CD8-positive, alpha-beta memory T cell (primary cell): ENCODE data around the gene FOS. TPM values are rescaled to one million over a fixed set of nuclear protein-coding genes. Genes with fewer than 3 reads are reported as not detected.

ENCODE experiments used
- CTCF ChIA-PET: fragments of 350-600 bp; sonication (Branson Sonifier 250); formaldehyde crosslinking; loops from one replicate; lab custom pipeline; 2021; ENCODE audit warnings: antibody characterized with exemption; lab: Charles Lee
- POLR2A ChIA-PET: fragments of 350-600 bp; sonication (Branson Sonifier 250); formaldehyde crosslinking; loops from one replicate; lab custom pipeline; 2021; ENCODE audit warnings: antibody characterized with exemption; lab: Charles Lee
- DNase-seq, 5 donors: peaks; one replicate each; pipeline versions ENCODE4 v3.0.0 to v3.0.0-alpha.2; 2020 to 2022; ENCODE audit warnings: mixed read lengths in 1 of 5
- H3K27ac ChIP-seq: one replicate; pipeline ENCODE4 v1.7.0; 2013; ENCODE audit warnings: low read depth, mild to moderate bottlenecking, low read length, moderate library complexity
- H3K27me3 ChIP-seq: 2 replicates; pipeline ENCODE4 v1.7.0; 2013; ENCODE audit warnings: low read length, mild to moderate bottlenecking; ENCODE audit not compliant: insufficient read depth, poor library complexity, severe bottlenecking
- H3K36me3 ChIP-seq: 2 replicates; pipeline ENCODE4 v1.7.0; 2013; ENCODE audit warnings: mild to moderate bottlenecking, low read length, moderate library complexity; ENCODE audit not compliant: insufficient read depth
- H3K4me1 ChIP-seq: 2 replicates; pipeline ENCODE4 v1.7.0; 2013; ENCODE audit warnings: mild to moderate bottlenecking, low read length, moderate library complexity; ENCODE audit not compliant: insufficient read depth
- H3K4me3 ChIP-seq: 2 replicates; pipeline ENCODE4 v1.7.0; 2013; ENCODE audit warnings: mild to moderate bottlenecking, low read length
- H3K9me3 ChIP-seq: 2 replicates; pipeline ENCODE4 v1.7.0; 2013; ENCODE audit warnings: mild to moderate bottlenecking, low read length
- H3K27ac Mint-ChIP-seq, 8 donors: one replicate each; pipeline ENCODE4 v1.8.0; 2020 to 2021; ENCODE audit warnings: mixed read lengths in 8 of 8, mild to moderate bottlenecking in 6 of 8, inconsistent platforms in 3 of 8, moderate library complexity in 3 of 8
- H3K27me3 Mint-ChIP-seq, 2 donors: one replicate each; pipeline ENCODE4 v1.8.0; 2020 to 2021; ENCODE audit warnings: mixed read lengths in 2 of 2, mild to moderate bottlenecking in 1 of 2, moderate library complexity in 1 of 2
- H3K36me3 Mint-ChIP-seq, 3 donors: one replicate each; pipeline ENCODE4 v1.8.0; 2020 to 2021; ENCODE audit warnings: mixed read lengths in 3 of 3, inconsistent platforms in 1 of 3, mild to moderate bottlenecking in 1 of 3
- H3K4me1 Mint-ChIP-seq, 3 donors: one replicate each; pipeline ENCODE4 v1.8.0; 2020 to 2021; ENCODE audit warnings: mixed read lengths in 3 of 3, inconsistent platforms in 1 of 3, mild to moderate bottlenecking in 1 of 3
- H3K4me3 Mint-ChIP-seq, 7 donors: one replicate each; pipeline ENCODE4 v1.8.0; 2020 to 2021; ENCODE audit warnings: mixed read lengths in 7 of 7, mild to moderate bottlenecking in 6 of 7, moderate library complexity in 4 of 7, inconsistent platforms in 2 of 7
- H3K9me3 Mint-ChIP-seq, 5 donors: one replicate each; pipeline ENCODE4 v1.8.0; 2020 to 2022; ENCODE audit warnings: mixed read lengths in 5 of 5, mild to moderate bottlenecking in 3 of 5, moderate library complexity in 2 of 5, inconsistent platforms in 1 of 5
- polyA plus RNA-seq: library from polyadenylated mRNA; unstranded; fragments of 300-500 nt; fragmentation: Illumina TruSeq; gene quantifications from one replicate; pipeline ENCODE4 v1.2.3, GENCODE V29; 2021
- total RNA-seq, 2 experiments: library from RNA; stranded (reverse); gene quantifications; one replicate each; pipeline ENCODE4 v1.2.3, GENCODE V29; 2021

Gene FOS
- total and polyA plus RNA-seq, 3 experiments from 2014 or later, result 15.2 to 768 (median 16.8) TPM

GRCh38 chr14:75279153-75279762, 630 bp downstream of the FOS start:
- H3K27me3 Mint-ChIP-seq, result peaks cover 31 to 55% of the 10 kb centered on the region in 2 donors
- Histone ChIP-seq H3K4me1 (peaks cover 55% of the 10 kb centered on the region), H3K27me3 (peaks cover 29% of the 10 kb centered on the region)

DNA sequence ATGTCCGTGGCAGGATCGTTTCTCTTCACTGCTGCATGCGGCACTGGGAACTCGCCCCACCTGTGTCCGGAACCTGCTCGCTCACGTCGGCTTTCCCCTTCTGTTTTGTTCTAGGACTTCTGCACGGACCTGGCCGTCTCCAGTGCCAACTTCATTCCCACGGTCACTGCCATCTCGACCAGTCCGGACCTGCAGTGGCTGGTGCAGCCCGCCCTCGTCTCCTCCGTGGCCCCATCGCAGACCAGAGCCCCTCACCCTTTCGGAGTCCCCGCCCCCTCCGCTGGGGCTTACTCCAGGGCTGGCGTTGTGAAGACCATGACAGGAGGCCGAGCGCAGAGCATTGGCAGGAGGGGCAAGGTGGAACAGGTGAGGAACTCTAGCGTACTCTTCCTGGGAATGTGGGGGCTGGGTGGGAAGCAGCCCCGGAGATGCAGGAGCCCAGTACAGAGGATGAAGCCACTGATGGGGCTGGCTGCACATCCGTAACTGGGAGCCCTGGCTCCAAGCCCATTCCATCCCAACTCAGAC, 1.2 kb downstream of the FOS start:
- no peaks in the 10 kb centered on the region for H3K36me3 ChIP-seq
- peaks cover 5 to 38% (median 19%) of the 10 kb centered on the region in 3 donors for H3K36me3 Mint-ChIP-seq
- H3K4me3 Mint-ChIP-seq, result peak overlapping the region; percentile 91 to 99 (median 93)
- H3K27ac Mint-ChIP-seq, result peak overlapping the region in 7 of 8 donors; percentile 94 to 100 (median 99)
- H3K4me3 ChIP-seq, result peak overlapping the region; percentile 49
- peak overlapping the region; percentile 92 for H3K27ac ChIP-seq
- H3K27me3 Mint-ChIP-seq, result peaks cover 31 to 55% of the 10 kb centered on the region in 2 donors
- POLR2A ChIA-PET, result no interaction called here
- H3K4me1 Mint-ChIP-seq, result peaks cover 41 to 70% (median 57%) of the 10 kb centered on the region in 3 donors
- H3K9me3 ChIP-seq, result no peaks in the 10 kb centered on the region
- peak in 4 of 5 donors; percentile 28 to 66 (median 34) for DNase-seq
- CTCF ChIA-PET, result interaction anchor here (1.3 kb wide), 1 partner anchor 10 kb away, joined by 4 read pairs; no protein-coding TSS in a partner anchor
- H3K9me3 Mint-ChIP-seq, result peaks cover 0 to 6% (median 2%) of the 10 kb centered on the region in 5 donors
- peaks cover 29% of the 10 kb centered on the region for H3K27me3 ChIP-seq
- peaks cover 49% of the 10 kb centered on the region for H3K4me1 ChIP-seq

More at GRCh38 chr14:75279153-75279762, 630 bp downstream of the FOS start:
- Histone ChIP-seq H3K4me3 (peak overlapping the region; percentile 49), H3K27ac (peak overlapping the region; percentile 92), H3K9me3 (no peaks in the 10 kb centered on the region), H3K36me3 (no peaks in the 10 kb centered on the region)
- peak in 4 of 5 donors; percentile 46 to 80 (median 74) for DNase-seq
- CTCF ChIA-PET, result no interaction called here
- peaks cover 5 to 38% (median 19%) of the 10 kb centered on the region in 3 donors for H3K36me3 Mint-ChIP-seq
- POLR2A ChIA-PET, result interaction anchor here (1.1 kb wide), 1 partner anchor 21 kb away, joined by 3 read pairs; no protein-coding TSS in a partner anchor
- peaks cover 47 to 75% (median 63%) of the 10 kb centered on the region in 3 donors for H3K4me1 Mint-ChIP-seq
- peak overlapping the region; percentile 91 to 99 (median 93) for H3K4me3 Mint-ChIP-seq
- H3K9me3 Mint-ChIP-seq, result peaks cover 0 to 6% (median 2%) of the 10 kb centered on the region in 5 donors
- peak overlapping the region; percentile 86 to 100 (median 99) for H3K27ac Mint-ChIP-seq

- H3K27me3 Mint-ChIP-seq, result peaks cover 31 to 57% of the 10 kb centered on the region in 2 donors
- POLR2A ChIA-PET, result no interaction called here
- H3K4me1 Mint-ChIP-seq, result peaks cover 36 to 64% (median 52%) of the 10 kb centered on the region in 3 donors
- H3K4me3 Mint-ChIP-seq, result peak overlapping the region; percentile 91 to 99 (median 93)
- H3K27me3 ChIP-seq, result peaks cover 27% of the 10 kb centered on the region
- H3K4me1 ChIP-seq, result peaks cover 44% of the 10 kb centered on the region
- peaks cover 5 to 38% (median 19%) of the 10 kb centered on the region in 3 donors for H3K36me3 Mint-ChIP-seq
- peak in 1 of 5 donors; percentile 28 for DNase-seq
- no peak overlapping the region for H3K27ac ChIP-seq
- H3K4me3 ChIP-seq, result peak overlapping the region; percentile 49
- peaks cover 0 to 6% (median 2%) of the 10 kb centered on the region in 5 donors for H3K9me3 Mint-ChIP-seq
- H3K9me3 ChIP-seq, result no peaks in the 10 kb centered on the region
- H3K36me3 ChIP-seq, result no peaks in the 10 kb centered on the region
- CTCF ChIA-PET, result interaction anchor here (1.0 to 1.3 kb wide), 2 partner anchors 9 to 17 kb away, joined by 4 to 5 read pairs; no protein-coding TSS in a partner anchor
- peak overlapping the region; percentile 32 to 100 (median 96) for H3K27ac Mint-ChIP-seq
Measured at GRCh38 chr14:75280291-75280830, 1.7 kb downstream of the FOS start.

DNA sequence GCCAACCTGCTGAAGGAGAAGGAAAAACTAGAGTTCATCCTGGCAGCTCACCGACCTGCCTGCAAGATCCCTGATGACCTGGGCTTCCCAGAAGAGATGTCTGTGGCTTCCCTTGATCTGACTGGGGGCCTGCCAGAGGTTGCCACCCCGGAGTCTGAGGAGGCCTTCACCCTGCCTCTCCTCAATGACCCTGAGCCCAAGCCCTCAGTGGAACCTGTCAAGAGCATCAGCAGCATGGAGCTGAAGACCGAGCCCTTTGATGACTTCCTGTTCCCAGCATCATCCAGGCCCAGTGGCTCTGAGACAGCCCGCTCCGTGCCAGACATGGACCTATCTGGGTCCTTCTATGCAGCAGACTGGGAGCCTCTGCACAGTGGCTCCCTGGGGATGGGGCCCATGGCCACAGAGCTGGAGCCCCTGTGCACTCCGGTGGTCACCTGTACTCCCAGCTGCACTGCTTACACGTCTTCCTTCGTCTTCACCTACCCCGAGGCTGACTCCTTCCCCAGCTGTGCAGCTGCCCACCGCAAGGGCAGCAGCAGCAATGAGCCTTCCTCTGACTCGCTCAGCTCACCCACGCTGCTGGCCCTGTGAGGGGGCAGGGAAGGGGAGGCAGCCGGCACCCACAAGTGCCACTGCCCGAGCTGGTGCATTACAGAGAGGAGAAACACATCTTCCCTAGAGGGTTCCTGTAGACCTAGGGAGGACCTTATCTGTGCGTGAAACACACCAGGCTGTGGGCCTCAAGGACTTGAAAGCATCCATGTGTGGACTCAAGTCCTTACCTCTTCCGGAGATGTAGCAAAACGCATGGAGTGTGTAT, 2.4 kb downstream of the FOS start:
- no peaks in the 10 kb centered on the region for H3K9me3 ChIP-seq
- peaks cover 33 to 56% of the 10 kb centered on the region in 2 donors for H3K27me3 Mint-ChIP-seq

DNA sequence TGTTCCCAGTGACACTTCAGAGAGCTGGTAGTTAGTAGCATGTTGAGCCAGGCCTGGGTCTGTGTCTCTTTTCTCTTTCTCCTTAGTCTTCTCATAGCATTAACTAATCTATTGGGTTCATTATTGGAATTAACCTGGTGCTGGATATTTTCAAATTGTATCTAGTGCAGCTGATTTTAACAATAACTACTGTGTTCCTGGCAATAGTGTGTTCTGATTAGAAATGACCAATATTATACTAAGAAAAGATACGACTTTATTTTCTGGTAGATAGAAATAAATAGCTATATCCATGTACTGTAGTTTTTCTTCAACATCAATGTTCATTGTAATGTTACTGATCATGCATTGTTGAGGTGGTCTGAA, 3.0 kb downstream of the FOS start:
- ChIA-PET CTCF (interaction anchor here (1.4 to 2.0 kb wide), 3 partner anchors 10 to 20 kb away, joined by 4 to 5 read pairs (median 4); no protein-coding TSS in a partner anchor), POLR2A (interaction anchor here (0.9 to 1.3 kb wide), 2 partner anchors 14 to 23 kb away, joined by 3 to 6 read pairs; no protein-coding TSS in a partner anchor)
- H3K9me3 ChIP-seq, result no peaks in the 10 kb centered on the region
- H3K4me3 ChIP-seq, result no peak overlapping the region
- Mint-ChIP-seq H3K27ac (peak overlapping the region in 5 of 8 donors; percentile 75 to 100 (median 94)), H3K4me3 (peak overlapping the region; percentile 16 to 94 (median 93)), H3K27me3 (peaks cover 35 to 62% of the 10 kb centered on the region in 2 donors), H3K36me3 (peaks cover 5 to 38% (median 18%) of the 10 kb centered on the region in 3 donors), H3K9me3 (peaks cover 0 to 6% (median 2%) of the 10 kb centered on the region in 5 donors), H3K4me1 (peaks cover 27 to 53% (median 41%) of the 10 kb centered on the region in 3 donors)
- H3K27me3 ChIP-seq, result peaks cover 19% of the 10 kb centered on the region
- peaks cover 31% of the 10 kb centered on the region for H3K4me1 ChIP-seq
- peak in 1 of 5 donors; percentile 25 for DNase-seq
- H3K36me3 ChIP-seq, result no peaks in the 10 kb centered on the region
- H3K27ac ChIP-seq, result no peak overlapping the region

More for the DNA sequence above, 2.4 kb downstream of the FOS start:
- no peak overlapping the region for H3K27ac ChIP-seq
- Mint-ChIP-seq H3K9me3 (peaks cover 0 to 6% (median 2%) of the 10 kb centered on the region in 5 donors), H3K4me1 (peaks cover 29 to 58% (median 45%) of the 10 kb centered on the region in 3 donors), H3K36me3 (peaks cover 5 to 38% (median 19%) of the 10 kb centered on the region in 3 donors), H3K27ac (peak overlapping the region; percentile 32 to 100 (median 90)), H3K4me3 (peak overlapping the region; percentile 79 to 94 (median 93))
- peaks cover 24% of the 10 kb centered on the region for H3K27me3 ChIP-seq
- peak in 4 of 5 donors; percentile 46 to 61 (median 50) for DNase-seq
- ChIA-PET CTCF (interaction anchor here (1.0 to 2.0 kb wide), 4 partner anchors 9 to 16 kb away, joined by 4 to 5 read pairs (median 4); no protein-coding TSS in a partner anchor), POLR2A (interaction anchor here (0.9 to 1.3 kb wide), 2 partner anchors 14 to 22 kb away, joined by 3 to 6 read pairs; no protein-coding TSS in a partner anchor)
- H3K4me1 ChIP-seq, result peaks cover 37% of the 10 kb centered on the region
- no peaks in the 10 kb centered on the region for H3K36me3 ChIP-seq
- H3K4me3 ChIP-seq, result no peak overlapping the region

GRCh38 chr14:75282170-75282554, 3.5 kb downstream of the FOS start:
- Histone ChIP-seq H3K4me3 (no peak overlapping the region), H3K27ac (no peak overlapping the region), H3K4me1 (peaks cover 27% of the 10 kb centered on the region), H3K36me3 (no peaks in the 10 kb centered on the region), H3K9me3 (no peaks in the 10 kb centered on the region), H3K27me3 (peaks cover 16% of the 10 kb centered on the region)
- H3K9me3 Mint-ChIP-seq, result peaks cover 0 to 6% (median 2%) of the 10 kb centered on the region in 5 donors
- POLR2A ChIA-PET, result interaction anchor here (0.9 to 1.3 kb wide), 2 partner anchors 13 to 23 kb away, joined by 3 to 6 read pairs; no protein-coding TSS in a partner anchor
- peak overlapping the region in 5 of 7 donors; percentile 9 to 76 (median 52) for H3K4me3 Mint-ChIP-seq
- H3K27me3 Mint-ChIP-seq, result peaks cover 33 to 62% of the 10 kb centered on the region in 2 donors
- H3K36me3 Mint-ChIP-seq, result peaks cover 5 to 38% (median 16%) of the 10 kb centered on the region in 3 donors
- CTCF ChIA-PET, result interaction anchor here (1.4 to 2.0 kb wide), 3 partner anchors 10 to 19 kb away, joined by 4 to 5 read pairs (median 4); no protein-coding TSS in a partner anchor
- DNase-seq, result peak in 2 of 5 donors; percentile 47 to 49
- peaks cover 24 to 50% (median 38%) of the 10 kb centered on the region in 3 donors for H3K4me1 Mint-ChIP-seq
- peak overlapping the region in 7 of 8 donors; percentile 2 to 94 (median 48) for H3K27ac Mint-ChIP-seq
